COLO829 (cell line): ENCODE measurements around the gene RGS19.
A peak's percentile ranks its signal among the peaks of the same experiment; 100 is the strongest.

Source experiments
- DNase-seq: peaks from one replicate; pipeline ENCODE4 v3.0.0; 2012; ENCODE audit warnings: low spot score

The RGS19 gene

GRCh38 chr20:64035066-64035932 is 44.0 kb downstream of the RGS19 start:
- no peak for DNase-seq

- DNase-seq = no peak
Measured at GRCh38 chr20:64033981-64034493, 45.3 kb downstream of the RGS19 start.

GRCh38 chr20:64032706-64033624 is 46.4 kb downstream of the RGS19 start:
- DNase-seq = no peak

GRCh38 chr20:64031822-64032314 is 47.5 kb downstream of the RGS19 start:
- DNase-seq = no peak

- DNase-seq = no peak
Measured at GRCh38 chr20:64030371-64031134, 48.8 kb downstream of the RGS19 start.

GRCh38 chr20:64029293-64030117 is 49.8 kb downstream of the RGS19 start:
- no peak for DNase-seq

- no peak for DNase-seq
Measured at GRCh38 chr20:64027981-64028685, 51.2 kb downstream of the RGS19 start.

- DNase-seq = no peak
Measured at GRCh38 chr20:64025826-64026412, 53.4 kb downstream of the RGS19 start.

- no peak for DNase-seq
Measured at GRCh38 chr20:64025101-64025825, 54.1 kb downstream of the RGS19 start.

- peak; percentile 72 for DNase-seq
Measured at GRCh38 chr20:64024141-64024990, 55.0 kb downstream of the RGS19 start.

GRCh38 chr20:64023361-64024140 is 55.8 kb downstream of the RGS19 start:
- DNase-seq = no peak
